H9 (cell line): ENCODE measurements around the gene TIAM2. TPM values are rescaled to one million over a fixed set of nuclear protein-coding genes. Genes with fewer than 3 reads are reported as not detected.

ENCODE experiments used
- DNase-seq: peaks from one replicate; pipeline ENCODE4 v3.0.0-alpha.2; 2017
- H2AFZ ChIP-seq: one replicate; pipeline ENCODE4 v1.6.1; 2013; ENCODE audit warnings: mild to moderate bottlenecking, low read length, control low read depth, moderate library complexity
- H2AK5ac ChIP-seq: 2 replicates; pipeline ENCODE4 v1.6.1; 2013; ENCODE audit warnings: low read length, control low read depth, mixed read lengths; ENCODE audit not compliant: insufficient read length
- H2BK120ac ChIP-seq: one replicate; pipeline ENCODE4 v1.6.1; 2013; ENCODE audit warnings: low read depth, mild to moderate bottlenecking, low read length, control low read depth, inconsistent platforms; ENCODE audit not compliant: poor library complexity, severe bottlenecking
- H2BK12ac ChIP-seq: 2 replicates; pipeline ENCODE4 v1.6.1; 2013; ENCODE audit warnings: low read length, control low read depth, mixed read lengths, low read depth; ENCODE audit not compliant: insufficient read length
- H2BK15ac ChIP-seq: 2 replicates; pipeline ENCODE4 v1.6.1; 2013; ENCODE audit warnings: low read depth, low read length, control low read depth
- H2BK20ac ChIP-seq: one replicate; pipeline ENCODE4 v1.6.1; 2013; ENCODE audit warnings: low read depth, mild to moderate bottlenecking, low read length, control low read depth, inconsistent platforms; ENCODE audit not compliant: poor library complexity, severe bottlenecking
- H2BK5ac ChIP-seq: 2 replicates; pipeline ENCODE4 v1.6.1; 2013; ENCODE audit warnings: low read length, control low read depth, mixed read lengths; ENCODE audit not compliant: insufficient read length
- H3K14ac ChIP-seq: 2 replicates; pipeline ENCODE4 v1.6.1; 2013; ENCODE audit warnings: low read length, control low read depth; ENCODE audit not compliant: insufficient read depth
- H3K18ac ChIP-seq: 2 replicates; pipeline ENCODE4 v1.6.1; 2013; ENCODE audit warnings: low read depth, mild to moderate bottlenecking, mixed read lengths, low read length, control low read depth; ENCODE audit not compliant: insufficient read length
- H3K23ac ChIP-seq: 2 replicates; pipeline ENCODE4 v1.6.1; 2013; ENCODE audit warnings: low read length, control low read depth, mixed read lengths, low read depth; ENCODE audit not compliant: insufficient read length
- H3K23me2 ChIP-seq: 2 replicates; pipeline ENCODE4 v1.6.1; 2013; ENCODE audit warnings: low read depth, mild to moderate bottlenecking, mixed read lengths, low read length, control low read depth; ENCODE audit not compliant: insufficient read length, poor library complexity, severe bottlenecking
- H3K27ac ChIP-seq: 2 replicates; pipeline ENCODE4 v1.5.1; 2013; ENCODE audit warnings: low read length, control low read depth, mixed read lengths, low read depth; ENCODE audit not compliant: insufficient read length
- H3K27me3 ChIP-seq: 2 replicates; pipeline ENCODE4 v1.6.1; 2013; ENCODE audit warnings: low read length, control low read depth, inconsistent platforms; ENCODE audit not compliant: insufficient read depth
- H3K4ac ChIP-seq: 2 replicates; pipeline ENCODE4 v1.6.1; 2013; ENCODE audit warnings: low read depth, mild to moderate bottlenecking, control low read depth, inconsistent platforms, low read length, moderate library complexity
- H3K4me1 ChIP-seq: 2 replicates; pipeline ENCODE4 v1.6.1; 2013; ENCODE audit warnings: low read length, control low read depth, inconsistent platforms; ENCODE audit not compliant: insufficient read depth
- H3K4me2 ChIP-seq: 2 replicates; pipeline ENCODE4 v1.6.1; 2013; ENCODE audit warnings: low read length, control low read depth, mixed read lengths; ENCODE audit not compliant: insufficient read length, insufficient read depth
- H3K56ac ChIP-seq: 2 replicates; pipeline ENCODE4 v1.6.1; 2013; ENCODE audit warnings: low read depth, mild to moderate bottlenecking, mixed read lengths, low read length, control low read depth; ENCODE audit not compliant: insufficient read length
- H3K79me1 ChIP-seq: 2 replicates; pipeline ENCODE4 v1.6.1; 2013; ENCODE audit warnings: low read depth, mild to moderate bottlenecking, moderate library complexity, low read length, control low read depth, inconsistent platforms; ENCODE audit not compliant: insufficient read depth, poor library complexity, severe bottlenecking
- H3K79me2 ChIP-seq: 2 replicates; pipeline ENCODE4 v1.6.1; 2013; ENCODE audit warnings: low read length, control low read depth, inconsistent platforms; ENCODE audit not compliant: insufficient read depth
- H3K9ac ChIP-seq: 2 replicates; pipeline ENCODE4 v1.6.1; 2013; ENCODE audit warnings: low read length, control low read depth, mixed read lengths; ENCODE audit not compliant: insufficient read length; ENCODE audit errors: extremely low read depth
- H3K9me3 ChIP-seq: one replicate; pipeline ENCODE4 v1.6.1; 2013; ENCODE audit warnings: low read depth, low read length, inconsistent platforms; ENCODE audit not compliant: control insufficient read depth
- H3T11ph ChIP-seq: one replicate; pipeline ENCODE4 v1.6.1; 2013; ENCODE audit warnings: mild to moderate bottlenecking, low read length, control low read depth, inconsistent platforms
- H4K20me1 ChIP-seq: one replicate; pipeline ENCODE4 v1.6.1; 2013; ENCODE audit not compliant: control insufficient read depth, insufficient read length, insufficient read depth
- H4K5ac ChIP-seq: 2 replicates; pipeline ENCODE4 v1.6.1; 2013; ENCODE audit warnings: low read depth, mild to moderate bottlenecking, mixed read lengths, low read length, control low read depth; ENCODE audit not compliant: insufficient read length
- H4K8ac ChIP-seq: replicated peaks from 2 replicates; pipeline ENCODE4 v1.6.1; 2013; ENCODE audit warnings: low read length, control low read depth, mixed read lengths, low read depth; ENCODE audit not compliant: insufficient read length
- H4K91ac ChIP-seq: 2 replicates; pipeline ENCODE4 v1.6.1; 2013; ENCODE audit warnings: low read depth, mild to moderate bottlenecking, moderate library complexity, mixed read lengths, low read length, control low read depth; ENCODE audit not compliant: insufficient read length
- H3K27ac Mint-ChIP-seq, 3 experiments: 2 replicates in 2 of 3; 3 replicates in 1 of 3; pipeline ENCODE4 v1.8.0; 2020 to 2021; ENCODE audit warnings: mixed read lengths in 3 of 3, mild to moderate bottlenecking in 1 of 3, moderate library complexity in 1 of 3
- H3K27me3 Mint-ChIP-seq: 2 replicates; pipeline ENCODE4 v1.8.0; 2021; ENCODE audit warnings: low read depth, mild to moderate bottlenecking, moderate library complexity, mixed read lengths
- H3K36me3 Mint-ChIP-seq, 3 experiments: 2 replicates in 2 of 3; 3 replicates in 1 of 3; pipeline ENCODE4 v1.8.0; 2020 to 2021; ENCODE audit warnings: low read depth in 3 of 3, mixed read lengths in 3 of 3; ENCODE audit not compliant: insufficient read depth in 1 of 3
- H3K4me1 Mint-ChIP-seq, 2 experiments: 2 replicates each; pipeline ENCODE4 v1.8.0; 2020; ENCODE audit warnings: mixed read lengths in 2 of 2
- H3K4me3 Mint-ChIP-seq, 2 experiments: 2 replicates in 1 of 2; 3 replicates in 1 of 2; pipeline ENCODE4 v1.8.0; 2020 to 2021; ENCODE audit warnings: mild to moderate bottlenecking in 2 of 2, mixed read lengths in 2 of 2, moderate library complexity in 1 of 2
- H3K9me3 Mint-ChIP-seq, 2 experiments: 2 replicates in 1 of 2; 3 replicates in 1 of 2; pipeline ENCODE4 v1.8.0; 2020; ENCODE audit warnings: mild to moderate bottlenecking in 2 of 2, mixed read lengths in 2 of 2, moderate library complexity in 1 of 2
- WGBS: extraction: QIAGEN DNeasy Blood & Tissue Kit; methylation state at CpG from one replicate; pipeline ENCODE4 v1.1.7; 2013; ENCODE audit warnings: missing lambda C conversion rate, low lambda C conversion rate, mixed read lengths; ENCODE audit not compliant: insufficient read length; ENCODE audit errors: extremely low coverage; 5-methylcytosine and 5-hydroxymethylcytosine counted together
- total RNA-seq: library from RNA; stranded (reverse); gene quantifications from 2 replicates; pipeline ENCODE4 v1.2.1, GENCODE V29; 2021
- TF ChIP-seq, protein P1 (sequence below): fragments of 200-600 bp; sonication (generic); conservative IDR thresholded peaks from 3 replicates; pipeline ENCODE4 v1.8.0; 2021; ENCODE audit warnings: antibody characterized with exemption, mild to moderate bottlenecking

The TIAM2 gene
- total RNA-seq, 1 experiment from 2014 or later = 6.3 TPM

DNA sequence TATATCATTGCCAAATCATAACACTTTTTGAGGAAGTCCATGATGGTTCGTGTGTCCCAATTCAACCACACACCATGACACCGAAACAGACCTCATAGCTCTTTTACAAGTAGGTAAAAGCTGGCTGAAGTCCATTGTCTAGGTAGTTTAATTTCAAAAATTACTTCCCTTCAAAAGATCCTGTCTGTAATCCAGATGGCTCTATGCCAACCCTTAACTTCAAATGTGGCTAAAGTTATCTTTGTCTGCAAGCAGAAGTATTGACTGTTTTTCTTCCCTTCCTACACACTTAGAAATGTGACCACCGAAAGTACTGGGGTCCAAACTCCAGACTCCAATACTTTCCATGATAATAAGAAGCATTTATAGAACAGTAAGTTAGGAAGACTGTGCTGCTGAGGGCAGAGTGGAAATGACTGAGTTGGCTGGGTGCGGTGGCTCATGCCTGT, 8.3 kb upstream of the TIAM2 start:
- Mint-ChIP-seq H3K27me3 (no peaks in the 10 kb centered on the region), H3K27ac (no peak overlapping the region)

More for the DNA sequence above, 8.3 kb upstream of the TIAM2 start:
- Mint-ChIP-seq H3K4me3 (no peak overlapping the region), H3K9me3 (no peaks in the 10 kb centered on the region), H3K36me3 (peaks cover 0 to 4% (median 0%) of the 10 kb centered on the region in 3 experiments; a peak in 3 of 7 replicates), H3K4me1 (peaks cover 12 to 15% of the 10 kb centered on the region in 2 experiments)
- Histone ChIP-seq H3K79me1 (no peaks in the 10 kb centered on the region), H2BK120ac (no peak overlapping the region), H3K4ac (no peak overlapping the region), H3K9ac (no peak overlapping the region), H3K9me3 (no peaks in the 10 kb centered on the region), H4K91ac (no peak overlapping the region), H3K23me2 (no peaks in the 10 kb centered on the region), H2BK5ac (no peak overlapping the region), H2BK15ac (no peak overlapping the region), H2AFZ (no peak overlapping the region), H4K8ac (no peak overlapping the region), H3K23ac (no peak overlapping the region), H3K18ac (no peak overlapping the region), H3K27me3 (no peaks in the 10 kb centered on the region), H3K27ac (no peak overlapping the region), H4K5ac (no peak overlapping the region), H3T11ph (no peak overlapping the region), H3K56ac (no peak overlapping the region), H2AK5ac (no peak overlapping the region), H3K4me1 (no peaks in the 10 kb centered on the region), H4K20me1 (no peaks in the 10 kb centered on the region), H3K4me2 (no peak overlapping the region), H2BK20ac (no peak overlapping the region), H3K14ac (no peak overlapping the region), H3K79me2 (no peaks in the 10 kb centered on the region), H2BK12ac (no peak overlapping the region)
- no peak for DNase-seq
- WGBS = no CpG with 5 or more reads among the region's 4 CpGs
- TF ChIP-seq, protein P1, sequence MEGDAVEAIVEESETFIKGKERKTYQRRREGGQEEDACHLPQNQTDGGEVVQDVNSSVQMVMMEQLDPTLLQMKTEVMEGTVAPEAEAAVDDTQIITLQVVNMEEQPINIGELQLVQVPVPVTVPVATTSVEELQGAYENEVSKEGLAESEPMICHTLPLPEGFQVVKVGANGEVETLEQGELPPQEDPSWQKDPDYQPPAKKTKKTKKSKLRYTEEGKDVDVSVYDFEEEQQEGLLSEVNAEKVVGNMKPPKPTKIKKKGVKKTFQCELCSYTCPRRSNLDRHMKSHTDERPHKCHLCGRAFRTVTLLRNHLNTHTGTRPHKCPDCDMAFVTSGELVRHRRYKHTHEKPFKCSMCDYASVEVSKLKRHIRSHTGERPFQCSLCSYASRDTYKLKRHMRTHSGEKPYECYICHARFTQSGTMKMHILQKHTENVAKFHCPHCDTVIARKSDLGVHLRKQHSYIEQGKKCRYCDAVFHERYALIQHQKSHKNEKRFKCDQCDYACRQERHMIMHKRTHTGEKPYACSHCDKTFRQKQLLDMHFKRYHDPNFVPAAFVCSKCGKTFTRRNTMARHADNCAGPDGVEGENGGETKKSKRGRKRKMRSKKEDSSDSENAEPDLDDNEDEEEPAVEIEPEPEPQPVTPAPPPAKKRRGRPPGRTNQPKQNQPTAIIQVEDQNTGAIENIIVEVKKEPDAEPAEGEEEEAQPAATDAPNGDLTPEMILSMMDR = no peak
